ENCODE results near the gene NQO2. TPM values are rescaled to one million over a fixed set of nuclear protein-coding genes. Genes with fewer than 3 reads are reported as not detected.

Gene NQO2
- total and polyA plus RNA-seq, 2 of the 13 experiments (the other 11 are each of a cell fraction or from before 2014, with no cell fraction given), result 32.2 to 56.5 TPM

DNA sequence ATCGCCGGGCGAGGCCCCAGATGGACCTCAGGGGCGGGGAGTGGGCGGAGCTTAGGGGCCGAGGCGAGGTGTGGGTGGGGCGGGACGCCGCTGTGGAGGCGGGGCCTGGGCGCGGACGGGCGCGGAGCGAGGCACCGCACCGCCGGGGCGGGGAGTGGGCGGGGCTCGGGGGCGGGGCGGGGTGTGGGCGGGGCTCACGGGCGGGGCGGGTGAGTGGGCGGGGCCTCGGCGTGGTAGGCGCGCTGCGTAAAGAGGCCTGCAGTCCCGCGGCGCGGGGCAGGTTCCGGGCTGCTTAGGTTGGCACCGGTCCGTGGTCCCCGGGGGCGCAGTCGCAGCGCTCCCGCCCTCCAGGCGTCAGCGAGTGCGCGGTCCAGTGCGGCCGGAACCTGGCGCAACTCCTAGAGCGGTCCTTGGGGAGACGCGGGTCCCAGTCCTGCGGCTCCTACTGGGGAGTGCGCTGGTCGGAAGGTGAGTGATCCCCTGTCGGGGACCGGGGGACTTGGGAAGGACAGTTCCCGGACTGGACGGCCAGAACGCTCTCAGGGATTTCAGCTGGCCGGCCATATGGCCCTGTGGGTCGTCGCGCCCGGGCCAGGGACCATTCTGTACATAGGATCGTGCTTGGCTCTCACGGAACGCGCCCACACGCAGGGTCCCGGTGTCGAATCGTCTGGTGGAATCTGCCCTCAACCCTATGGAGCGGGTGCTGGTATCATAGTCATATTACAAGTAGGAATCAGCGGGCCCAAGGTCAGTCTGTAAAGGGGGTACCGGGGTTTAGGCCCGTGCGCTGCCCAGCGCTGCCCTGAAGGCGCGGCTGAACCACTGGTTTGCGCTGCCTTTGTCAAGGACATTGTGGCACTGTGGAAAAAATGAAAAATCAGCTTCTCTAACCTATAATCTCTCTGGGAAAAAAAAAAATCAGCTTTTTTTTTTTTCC lies at the start of gene NQO2 (continued):
- TF ChIP-seq ZNF570 (CRISPR knock-in tag; IDR thresholded peaks at IDR 0.05; ENCODE audit: borderline replicate concordance) (no peak), ZMYM2 (CRISPR knock-in tag; IDR thresholded peaks at IDR 0.05) (no peak), ZNF646 (CRISPR knock-in tag; IDR thresholded peaks at IDR 0.05) (no peak), TCF7 (IDR thresholded peaks at IDR 0.05; ENCODE audit: low read depth) (no peak), PHF8 (CRISPR knock-in tag; IDR thresholded peaks at IDR 0.05) (peak; percentile 97), ZNF17 (CRISPR knock-in tag; IDR thresholded peaks at IDR 0.05) (no peak), MXI1 (IDR thresholded peaks at IDR 0.05; ENCODE audit: borderline replicate concordance, low read depth, low read length) (0 out of 3 replicates have a peak, but pooled peaks have one; percentile 48), ZNF7 (CRISPR knock-in tag; IDR thresholded peaks at IDR 0.05) (no peak), REPIN1 (CRISPR knock-in tag; IDR thresholded peaks at IDR 0.05; ENCODE audit: borderline replicate concordance, low read depth) (peak; percentile 50; the same call in 1 of the 2 replicates), U2AF1 (optimal IDR thresholded peaks at IDR 0.05; ENCODE audit: low read depth, low read length) (no peak), HCFC1 (IDR thresholded peaks at IDR 0.05; ENCODE audit: low read depth, low read length) (0 out of 2 replicates have a peak, but pooled peaks have one; percentile 25), ZNF850 (CRISPR knock-in tag; conservative IDR thresholded peaks at IDR 0.05) (no peak), ATF7-NPFF (CRISPR knock-in tag; IDR thresholded peaks at IDR 0.05; ENCODE audit: low read depth) (peak; percentile 95; the same call in 1 of the 2 replicates)
- TF ChIP-seq, protein P1, sequence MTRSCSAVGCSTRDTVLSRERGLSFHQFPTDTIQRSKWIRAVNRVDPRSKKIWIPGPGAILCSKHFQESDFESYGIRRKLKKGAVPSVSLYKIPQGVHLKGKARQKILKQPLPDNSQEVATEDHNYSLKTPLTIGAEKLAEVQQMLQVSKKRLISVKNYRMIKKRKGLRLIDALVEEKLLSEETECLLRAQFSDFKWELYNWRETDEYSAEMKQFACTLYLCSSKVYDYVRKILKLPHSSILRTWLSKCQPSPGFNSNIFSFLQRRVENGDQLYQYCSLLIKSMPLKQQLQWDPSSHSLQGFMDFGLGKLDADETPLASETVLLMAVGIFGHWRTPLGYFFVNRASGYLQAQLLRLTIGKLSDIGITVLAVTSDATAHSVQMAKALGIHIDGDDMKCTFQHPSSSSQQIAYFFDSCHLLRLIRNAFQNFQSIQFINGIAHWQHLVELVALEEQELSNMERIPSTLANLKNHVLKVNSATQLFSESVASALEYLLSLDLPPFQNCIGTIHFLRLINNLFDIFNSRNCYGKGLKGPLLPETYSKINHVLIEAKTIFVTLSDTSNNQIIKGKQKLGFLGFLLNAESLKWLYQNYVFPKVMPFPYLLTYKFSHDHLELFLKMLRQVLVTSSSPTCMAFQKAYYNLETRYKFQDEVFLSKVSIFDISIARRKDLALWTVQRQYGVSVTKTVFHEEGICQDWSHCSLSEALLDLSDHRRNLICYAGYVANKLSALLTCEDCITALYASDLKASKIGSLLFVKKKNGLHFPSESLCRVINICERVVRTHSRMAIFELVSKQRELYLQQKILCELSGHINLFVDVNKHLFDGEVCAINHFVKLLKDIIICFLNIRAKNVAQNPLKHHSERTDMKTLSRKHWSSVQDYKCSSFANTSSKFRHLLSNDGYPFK (CRISPR knock-in tag; IDR thresholded peaks at IDR 0.05; ENCODE audit: borderline replicate concordance), result peak; percentile 23; the same call in 1 of the 2 replicates
- TF ChIP-seq, protein P2, sequence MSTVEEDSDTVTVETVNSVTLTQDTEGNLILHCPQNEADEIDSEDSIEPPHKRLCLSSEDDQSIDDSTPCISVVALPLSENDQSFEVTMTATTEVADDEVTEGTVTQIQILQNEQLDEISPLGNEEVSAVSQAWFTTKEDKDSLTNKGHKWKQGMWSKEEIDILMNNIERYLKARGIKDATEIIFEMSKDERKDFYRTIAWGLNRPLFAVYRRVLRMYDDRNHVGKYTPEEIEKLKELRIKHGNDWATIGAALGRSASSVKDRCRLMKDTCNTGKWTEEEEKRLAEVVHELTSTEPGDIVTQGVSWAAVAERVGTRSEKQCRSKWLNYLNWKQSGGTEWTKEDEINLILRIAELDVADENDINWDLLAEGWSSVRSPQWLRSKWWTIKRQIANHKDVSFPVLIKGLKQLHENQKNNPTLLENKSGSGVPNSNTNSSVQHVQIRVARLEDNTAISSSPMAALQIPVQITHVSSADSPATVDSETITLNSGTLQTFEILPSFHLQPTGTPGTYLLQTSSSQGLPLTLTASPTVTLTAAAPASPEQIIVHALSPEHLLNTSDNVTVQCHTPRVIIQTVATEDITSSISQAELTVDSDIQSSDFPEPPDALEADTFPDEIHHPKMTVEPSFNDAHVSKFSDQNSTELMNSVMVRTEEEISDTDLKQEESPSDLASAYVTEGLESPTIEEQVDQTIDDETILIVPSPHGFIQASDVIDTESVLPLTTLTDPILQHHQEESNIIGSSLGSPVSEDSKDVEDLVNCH (CRISPR knock-in tag; IDR thresholded peaks at IDR 0.05), result no peak
- TF ChIP-seq, protein P3, sequence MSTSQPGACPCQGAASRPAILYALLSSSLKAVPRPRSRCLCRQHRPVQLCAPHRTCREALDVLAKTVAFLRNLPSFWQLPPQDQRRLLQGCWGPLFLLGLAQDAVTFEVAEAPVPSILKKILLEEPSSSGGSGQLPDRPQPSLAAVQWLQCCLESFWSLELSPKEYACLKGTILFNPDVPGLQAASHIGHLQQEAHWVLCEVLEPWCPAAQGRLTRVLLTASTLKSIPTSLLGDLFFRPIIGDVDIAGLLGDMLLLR (CRISPR knock-in tag; IDR thresholded peaks at IDR 0.05), result peak; percentile 55
